Stimulated activated CD4-positive, alpha-beta T cell treated with anti-CD3 and anti-CD28 coated beads, Interleukin-15, amount 100 ng/mL, for 24 hours (primary cell): ENCODE data around the gene PHPT1.
"Not testable (repeated sequence)": the region's sequence is repeated elsewhere in the genome, so short reads cannot be mapped to it uniquely, and the experiment has no call there.

Experiments
- DNase-seq: peaks from one replicate; pipeline ENCODE4 v3.0.0-alpha.2; 2020

Gene PHPT1

DNA sequence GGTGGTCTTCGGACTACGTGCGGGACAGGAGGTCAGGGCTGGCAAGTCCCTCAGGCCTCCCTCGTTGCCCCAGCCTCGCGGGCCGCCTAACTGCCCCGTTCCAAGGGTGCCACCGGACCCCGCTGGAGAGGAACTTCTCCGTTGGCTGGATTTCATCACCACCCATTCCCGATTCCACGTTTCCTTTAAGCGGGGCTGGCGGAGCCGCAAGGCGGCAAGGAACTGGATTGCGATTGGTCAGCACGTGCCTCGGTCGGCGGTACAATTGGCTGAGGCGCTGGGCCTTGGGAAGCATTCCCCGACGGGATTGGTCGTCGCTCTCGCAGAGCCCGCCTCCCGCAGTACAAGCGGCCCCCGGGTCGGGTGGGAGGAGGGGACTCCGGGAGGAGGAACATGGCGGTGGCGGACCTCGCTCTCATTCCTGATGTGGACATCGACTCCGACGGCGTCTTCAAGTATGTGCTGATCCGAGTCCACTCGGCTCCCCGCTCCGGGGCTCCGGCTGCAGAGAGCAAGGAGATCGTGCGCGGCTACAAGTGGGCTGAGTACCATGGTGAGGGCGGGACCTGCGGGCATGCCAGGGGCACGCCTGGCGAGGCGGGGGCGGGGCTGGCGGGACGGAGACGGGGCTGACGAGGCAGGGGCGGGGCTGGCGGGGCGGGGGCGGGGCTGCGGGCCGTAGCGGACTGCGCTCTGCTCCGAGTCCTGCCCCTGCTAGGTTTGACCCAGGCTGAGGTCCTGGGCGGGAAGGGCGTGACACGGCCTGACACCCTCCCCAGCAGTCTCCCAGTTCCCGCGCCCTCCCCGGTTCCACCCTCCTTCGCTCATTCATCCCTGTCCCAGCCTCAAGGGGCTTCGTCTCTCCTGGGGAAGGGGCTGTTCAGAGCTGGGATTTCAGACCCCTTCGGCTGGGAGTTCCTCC is at the start of gene PHPT1:
PHPT1 (plus strand) TSS at position 372 of the 922 bp plus-strand sequence; CDS start at position 394, 22 bp downstream.
- DNase-seq: peak; percentile 98

DNA sequence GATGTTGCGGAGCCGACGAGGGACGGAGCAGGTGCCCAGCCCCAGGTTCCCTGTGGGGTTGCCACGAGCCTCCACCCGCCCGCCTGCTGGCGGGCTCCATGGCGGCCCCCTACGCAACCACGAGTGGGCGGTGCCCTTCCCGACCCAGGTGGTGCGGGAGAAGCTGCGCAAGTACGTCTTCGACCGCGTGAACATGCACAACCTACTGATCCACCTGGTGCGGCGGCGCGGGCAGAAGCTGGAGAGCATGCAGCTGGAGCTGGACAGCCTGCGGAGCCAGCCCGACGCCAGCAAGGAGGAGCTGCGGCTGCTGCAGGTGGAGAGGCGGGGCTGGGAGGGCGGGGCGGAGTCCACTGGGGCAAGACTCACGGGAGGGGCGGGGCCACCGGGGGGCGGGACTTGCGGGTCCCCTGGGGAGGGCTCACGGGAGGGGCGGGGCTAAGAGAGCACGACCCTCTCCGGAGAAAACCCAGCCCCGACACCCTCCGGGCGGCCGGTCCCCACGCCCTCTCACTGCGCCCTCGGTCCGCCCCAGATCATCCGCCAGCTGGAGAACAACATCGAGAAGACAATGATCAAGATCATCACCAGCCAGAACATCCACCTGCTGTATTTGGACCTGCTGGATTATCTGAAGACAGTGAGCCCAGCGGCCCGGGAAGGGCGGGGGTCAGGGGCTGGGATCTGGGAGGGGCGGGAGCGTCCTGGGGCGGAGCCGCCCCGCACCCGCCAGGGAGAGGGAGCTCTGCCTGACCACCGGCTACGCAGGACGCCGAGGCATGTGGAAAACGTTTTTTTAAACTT is 49.2 kb upstream of the PHPT1 start:
- DNase-seq: peak; percentile 92

DNA sequence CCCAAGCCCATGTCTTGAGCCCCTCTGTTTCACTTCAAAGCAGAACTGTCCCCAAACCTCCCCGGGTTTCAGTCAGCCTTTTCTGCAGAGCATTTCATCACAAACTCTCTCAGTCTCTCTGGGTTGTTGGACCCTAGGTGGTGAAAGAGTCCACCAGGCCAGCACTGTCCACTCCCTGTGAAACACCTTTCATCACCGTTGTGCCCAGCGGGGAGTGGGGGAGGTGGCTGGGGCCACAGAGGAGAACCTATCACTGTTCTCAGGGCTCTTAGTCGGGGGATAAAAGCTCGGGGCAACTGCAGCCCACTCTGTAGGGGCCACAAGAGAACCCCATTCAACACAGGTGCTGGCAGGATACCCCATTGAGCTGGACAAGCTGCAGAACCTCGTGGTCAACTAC is 46.9 kb upstream of the PHPT1 start:
- DNase-seq: no peak

DNA sequence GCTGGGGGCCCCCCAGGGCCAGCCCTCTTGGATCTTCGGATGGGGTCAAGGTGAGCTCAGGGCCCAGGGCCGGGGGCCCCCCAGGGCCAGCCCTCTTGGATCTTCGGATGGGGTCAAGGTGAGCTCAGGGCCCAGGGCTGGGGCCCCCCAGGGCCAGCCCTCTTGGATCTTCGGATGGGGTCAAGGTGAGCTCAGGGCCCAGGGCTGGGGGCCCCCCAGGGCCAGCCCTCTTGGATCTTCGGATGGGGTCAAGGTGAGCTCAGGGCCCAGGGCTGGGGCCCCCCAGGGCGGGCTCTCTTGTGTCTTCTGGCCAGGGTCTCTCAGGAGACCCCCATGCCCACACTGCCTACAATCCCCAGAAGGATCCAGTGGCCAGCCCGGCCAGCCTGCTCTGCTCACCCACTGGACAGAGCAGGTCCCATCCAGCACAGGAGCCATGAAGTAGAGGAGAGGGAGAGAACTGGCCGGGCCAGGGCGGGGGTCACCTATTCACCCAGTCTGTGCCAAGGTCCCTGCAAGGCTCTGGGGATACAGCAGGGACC is 46.1 kb upstream of the PHPT1 start:
- not testable (repeated sequence) for DNase-seq

DNA sequence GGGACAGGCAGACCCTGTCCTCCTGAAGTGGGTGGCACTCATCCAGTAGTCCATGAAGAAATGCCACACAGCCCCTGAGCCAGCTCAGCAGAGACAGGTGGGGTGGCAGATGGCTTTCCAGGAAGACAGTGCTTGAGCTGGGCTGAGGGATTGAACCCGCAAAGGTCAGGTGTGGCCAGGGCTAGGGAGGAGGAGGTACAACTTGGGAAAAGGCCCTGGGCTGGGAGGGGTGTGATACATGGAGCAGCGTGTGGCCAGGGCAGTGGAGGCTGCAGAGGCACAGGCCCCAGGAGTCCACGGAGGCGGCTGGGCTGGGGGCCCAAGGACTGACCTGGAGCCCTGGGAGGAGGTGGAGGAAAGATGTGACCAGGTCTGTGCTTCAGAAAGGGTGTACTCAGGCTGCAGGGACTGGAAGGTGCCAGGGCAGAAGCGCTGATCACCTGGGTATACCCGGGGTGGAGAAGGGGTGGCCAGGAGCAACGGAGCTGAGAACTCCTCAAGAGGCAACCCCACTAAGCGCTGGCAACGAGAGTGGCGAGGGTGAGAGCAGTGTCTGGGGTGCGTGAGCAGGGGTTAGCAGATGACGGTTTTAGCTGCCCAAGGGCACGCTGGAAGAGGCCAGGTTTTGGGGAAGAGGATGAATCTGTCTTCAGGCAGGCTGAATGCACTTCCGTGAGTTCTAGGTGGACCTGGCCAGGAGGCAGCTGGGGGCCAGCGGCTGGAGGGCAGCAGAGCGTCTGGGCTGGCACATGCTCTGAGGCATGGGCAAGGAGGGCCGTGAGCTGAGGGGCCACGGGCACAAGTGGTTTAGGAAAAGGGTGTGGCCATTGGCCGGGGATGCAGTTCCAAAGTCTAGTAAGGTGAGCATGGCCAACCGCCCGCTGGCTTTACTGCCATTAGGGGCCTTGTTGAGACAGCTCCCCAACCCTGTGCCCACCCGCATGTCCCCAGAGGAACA is 45.4 kb upstream of the PHPT1 start:
- DNase-seq: no peak

GRCh38 chr9:136804509-136805206 is 44.6 kb upstream of the PHPT1 start:
- no peak for DNase-seq

DNA sequence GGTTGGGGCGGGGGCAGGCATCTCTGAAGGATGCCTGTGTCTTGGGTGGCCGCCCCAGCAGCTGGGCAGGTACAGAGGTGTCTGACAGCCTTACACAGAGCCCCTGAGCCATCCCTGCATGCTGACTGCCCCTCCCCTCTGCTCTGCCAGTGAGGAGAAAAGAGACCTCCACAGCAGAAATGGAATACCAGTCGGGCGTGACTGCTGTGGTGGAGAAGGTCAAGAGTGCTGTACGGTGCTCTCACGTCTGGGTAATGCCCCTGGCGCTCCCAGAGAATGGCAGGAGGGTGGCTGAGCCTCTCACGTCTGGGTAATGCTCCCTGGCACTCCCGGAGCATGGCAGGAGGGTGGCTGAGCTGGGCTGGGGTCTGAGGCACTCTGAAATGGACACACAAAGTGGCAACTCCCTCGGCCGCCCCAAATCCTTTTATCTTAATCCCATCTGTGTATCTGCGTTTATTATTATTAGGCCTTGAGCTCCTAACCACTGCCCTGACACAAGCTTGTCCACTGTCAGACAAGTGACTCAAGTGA is 43.9 kb upstream of the PHPT1 start:
- DNase-seq: no peak

GRCh38 chr9:136806067-136806466 is 43.1 kb upstream of the PHPT1 start:
- DNase-seq: no peak

DNA sequence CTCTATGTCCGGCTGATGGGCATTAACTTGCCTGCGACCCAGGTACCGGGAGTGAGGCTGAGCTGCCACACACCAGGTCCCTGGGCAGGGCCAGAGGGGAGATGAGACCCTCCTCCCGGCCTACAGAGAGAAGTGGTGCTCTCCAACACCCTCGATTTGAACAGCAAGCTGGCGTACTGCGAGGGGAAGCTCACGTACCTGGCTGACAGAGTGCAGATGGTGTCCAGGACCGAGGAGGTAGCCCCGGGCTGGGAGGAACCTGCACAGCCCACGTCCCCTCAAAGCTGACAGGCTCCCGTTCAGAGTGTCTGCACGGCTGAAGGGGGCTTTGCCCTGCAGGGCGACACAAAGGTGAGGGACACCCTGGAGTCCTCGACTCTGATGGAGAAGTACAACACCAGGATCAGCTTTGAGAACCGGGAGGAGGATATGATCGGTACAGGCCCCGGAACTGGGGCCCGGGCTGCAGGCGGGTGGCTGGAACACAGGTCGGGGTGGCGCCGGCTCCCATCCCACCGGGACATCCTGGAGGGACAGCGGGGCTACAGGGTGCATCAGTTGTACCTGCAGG is 42.5 kb upstream of the PHPT1 start:
- DNase-seq: no peak

DNA sequence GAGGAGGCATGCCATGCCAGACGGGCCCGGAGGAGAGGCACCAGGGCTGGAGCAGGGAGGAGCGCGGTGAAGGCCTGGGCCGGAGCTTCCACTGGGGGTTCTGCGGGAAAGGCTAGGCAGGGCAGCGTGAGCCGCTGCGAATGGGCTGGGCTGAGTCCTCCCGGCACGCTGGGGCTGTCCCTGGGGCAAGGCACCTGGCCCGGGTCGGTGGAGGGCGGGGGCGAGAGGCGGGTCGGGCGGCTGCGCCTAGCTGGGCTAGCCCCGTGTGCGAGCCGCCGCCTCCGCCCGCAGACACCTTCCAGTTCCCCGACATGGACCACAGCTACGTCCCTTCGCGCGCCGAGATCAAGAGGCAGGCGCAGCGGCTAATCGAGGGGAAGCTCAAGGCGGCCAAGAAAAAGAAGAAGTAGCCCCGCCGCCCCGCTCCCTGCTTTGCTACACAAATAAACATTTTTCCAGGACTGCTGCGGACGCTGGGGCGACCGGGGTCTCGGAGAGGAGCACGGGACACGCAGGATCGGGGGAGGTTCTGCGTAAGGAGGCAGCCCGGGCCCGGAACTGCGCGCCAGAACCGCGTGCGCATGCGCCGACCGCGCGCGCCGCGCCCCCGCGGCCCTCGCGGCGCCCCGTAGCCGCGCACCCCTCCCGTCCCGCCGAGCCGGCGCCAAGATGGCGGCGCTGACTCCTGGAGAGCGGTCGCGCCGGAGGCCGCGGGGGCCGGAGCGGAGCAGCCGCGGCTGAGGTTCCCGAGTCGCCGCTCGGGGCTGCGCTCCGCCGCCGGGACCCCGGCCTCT is 41.7 kb upstream of the PHPT1 start, which contains the start of gene RABL6:
RABL6 (plus strand) TSS at position 668 of the 794 bp plus-strand sequence. CDS start 249 bp downstream, outside the sequence.
- peak; percentile 85 for DNase-seq

- peak; percentile 55 for DNase-seq
These were observed 41.0 kb upstream of the PHPT1 start for GRCh38 chr9:136808075-136808805.

- DNase-seq: no peak
These were observed 40.4 kb upstream of the PHPT1 start for GRCh38 chr9:136808806-136809158.

GRCh38 chr9:136814725-136815421 is 34.3 kb upstream of the PHPT1 start:
- DNase-seq: no peak

GRCh38 chr9:136815422-136815782 is 33.8 kb upstream of the PHPT1 start:
- no peak for DNase-seq

GRCh38 chr9:136820971-136821825 is 28.0 kb upstream of the PHPT1 start:
- no peak for DNase-seq

GRCh38 chr9:136821826-136822544 is 27.2 kb upstream of the PHPT1 start:
- DNase-seq: no peak
